NT2/D1 (cell line): ENCODE data around the gene GNA12.
"Not testable (repeated sequence)": the region's sequence is repeated elsewhere in the genome, so short reads cannot be mapped to it uniquely, and the experiment has no call there.

Source experiments
- SUZ12 ChIP-seq: IDR thresholded peaks from 2 replicates; pipeline ENCODE4 v1.6.1; 2011; ENCODE audit not compliant: insufficient read length, insufficient read depth; ENCODE audit errors: extremely low read depth
- ZNF274 ChIP-seq: IDR thresholded peaks from 2 replicates; pipeline ENCODE4 v1.6.1; 2011; ENCODE audit warnings: mild to moderate bottlenecking, low read depth, low read length

- not testable (repeated sequence) for TF ChIP-seq ZNF274, SUZ12
These were observed 150.5 kb downstream of the GNA12 start for GRCh38 chr7:2693420-2694121.
